PC-9 (cell line): Measurements from ENCODE around the gene KIAA2012.

Source experiments
- CTCF ChIP-seq: fragments of 200-600 bp; sonication (generic); conservative IDR thresholded peaks from 2 replicates; pipeline ENCODE4 v1.6.1; 2017; ENCODE audit warnings: mixed run types, antibody characterized with exemption, mild to moderate bottlenecking, moderate library complexity
- EZH2 ChIP-seq: fragments of 200-600 bp; sonication (generic); IDR thresholded peaks from 2 replicates; pipeline ENCODE4 v1.8.0; 2017; ENCODE audit warnings: antibody characterized with exemption, low read depth

GRCh38 chr2:202046572-202046971 lies 26.5 kb upstream of the KIAA2012 start:
- TF ChIP-seq EZH2 (no peak), CTCF (no peak)
